Liver (tissue), 9 donors: ENCODE data around the gene NAMPT. TPM values are rescaled to one million over a fixed set of nuclear protein-coding genes. Genes with fewer than 3 reads are reported as not detected.
A peak's percentile ranks its signal among the peaks of the same experiment; 100 is the strongest.

ENCODE experiments used
- DNase-seq: peaks from one replicate; pipeline ENCODE4 v3.0.0-alpha.2; 2017; ENCODE audit warnings: low spot score
- H3K27ac ChIP-seq, 2 donors: one replicate each; pipeline ENCODE4 v1.7.0; 2013; ENCODE audit warnings: inconsistent platforms in 2 of 2, low read length in 2 of 2, control low read depth in 1 of 2, low read depth in 1 of 2, mild to moderate bottlenecking in 1 of 2
- H3K27me3 ChIP-seq, 4 donors: one replicate each; pipeline versions ENCODE4 v1.6.1 to v1.7.0; 2013; ENCODE audit warnings: low read length in 3 of 4, inconsistent platforms in 1 of 4, mild to moderate bottlenecking in 1 of 4, moderate library complexity in 1 of 4; ENCODE audit not compliant: control insufficient read depth in 4 of 4, insufficient read depth in 4 of 4
- H3K36me3 ChIP-seq, 4 donors: one replicate each; pipeline versions ENCODE4 v1.6.1 to v1.7.0; 2013; ENCODE audit warnings: low read length in 3 of 4, mild to moderate bottlenecking in 3 of 4, low read depth in 1 of 4, moderate library complexity in 1 of 4; ENCODE audit not compliant: control insufficient read depth in 4 of 4, insufficient read depth in 3 of 4
- H3K4me1 ChIP-seq, 4 donors: one replicate each; pipeline versions ENCODE4 v1.6.1 to v1.7.0; 2013; ENCODE audit warnings: low read length in 3 of 4, mild to moderate bottlenecking in 3 of 4, moderate library complexity in 1 of 4; ENCODE audit not compliant: control insufficient read depth in 4 of 4, insufficient read depth in 4 of 4
- H3K4me3 ChIP-seq, 3 donors: one replicate each; pipeline versions ENCODE4 v1.6.1 to v1.7.0; 2013; ENCODE audit warnings: low read length in 3 of 3, control low read depth in 1 of 3, low read depth in 1 of 3, mild to moderate bottlenecking in 1 of 3
- H3K9ac ChIP-seq, 2 donors: one replicate each; pipeline ENCODE4 v1.7.0; 2013; ENCODE audit warnings: low read length in 2 of 2, mild to moderate bottlenecking in 2 of 2, moderate library complexity in 2 of 2, control low read depth in 1 of 2, low read depth in 1 of 2
- H3K9me3 ChIP-seq, 4 donors: one replicate each; pipeline versions ENCODE4 v1.6.1 to v1.7.0; 2013; ENCODE audit warnings: low read length in 3 of 4; ENCODE audit not compliant: control insufficient read depth in 4 of 4
- ATF3 ChIP-seq: IDR thresholded peaks from 2 replicates; pipeline ENCODE4 v1.6.1; 2016; ENCODE audit warnings: antibody characterized with exemption
- CTCF ChIP-seq: fragments of 150-350 bp; IDR thresholded peaks from 2 replicates; pipeline ENCODE4 v1.5.1; 2017; ENCODE audit warnings: improper control_type of control experiment, low read depth, low read length; ENCODE audit not compliant: missing input control
- EGR1 ChIP-seq, 2 donors: IDR thresholded peaks; 2 replicates each; pipeline ENCODE4 v1.6.1; 2016 to 2018; ENCODE audit warnings: antibody characterized with exemption in 2 of 2, low read depth in 2 of 2
- FOXA1 ChIP-seq: IDR thresholded peaks from 2 replicates; pipeline ENCODE4 v1.6.1; 2016; ENCODE audit warnings: antibody characterized with exemption
- FOXA2 ChIP-seq: IDR thresholded peaks from 2 replicates; pipeline ENCODE4 v1.6.1; 2016; ENCODE audit warnings: antibody characterized with exemption
- GABPA ChIP-seq, 2 donors: IDR thresholded peaks in 1 of 2; conservative IDR thresholded peaks in 1 of 2; 2 replicates each; pipeline ENCODE4 v1.6.1; 2016; ENCODE audit warnings: antibody characterized with exemption in 2 of 2, mild to moderate bottlenecking in 1 of 2, moderate library complexity in 1 of 2
- HNF4A ChIP-seq, 2 donors: conservative IDR thresholded peaks; 2 replicates each; pipeline ENCODE4 v1.6.1; 2016; ENCODE audit warnings: antibody characterized with exemption in 2 of 2, mild to moderate bottlenecking in 2 of 2
- HNF4G ChIP-seq: IDR thresholded peaks from 2 replicates; pipeline ENCODE4 v1.6.1; 2016; ENCODE audit warnings: antibody characterized with exemption
- JUND ChIP-seq, 2 donors: IDR thresholded peaks; 2 replicates each; pipeline ENCODE4 v1.6.1; 2016; ENCODE audit warnings: antibody characterized with exemption in 2 of 2
- MAX ChIP-seq: IDR thresholded peaks from 2 replicates; pipeline ENCODE4 v1.6.1; 2016; ENCODE audit warnings: antibody characterized with exemption
- NR2F2 ChIP-seq: IDR thresholded peaks from 2 replicates; pipeline ENCODE4 v1.6.1; 2016; ENCODE audit warnings: antibody characterized with exemption
- RAD21 ChIP-seq, 2 donors: IDR thresholded peaks; 2 replicates each; pipeline ENCODE4 v1.6.1; 2016; ENCODE audit warnings: antibody characterized with exemption in 2 of 2, mild to moderate bottlenecking in 2 of 2
- REST ChIP-seq: IDR thresholded peaks from 2 replicates; pipeline ENCODE4 v1.6.1; 2016; ENCODE audit warnings: antibody characterized with exemption, mild to moderate bottlenecking
- RXRA ChIP-seq, 2 donors: IDR thresholded peaks; 2 replicates each; pipeline ENCODE4 v1.6.1; 2017 to 2018; ENCODE audit warnings: antibody characterized with exemption in 2 of 2, mild to moderate bottlenecking in 1 of 2
- SP1 ChIP-seq: IDR thresholded peaks from 2 replicates; pipeline ENCODE4 v1.6.1; 2018; ENCODE audit warnings: antibody characterized with exemption, mild to moderate bottlenecking
- TAF1 ChIP-seq: conservative IDR thresholded peaks from 2 replicates; pipeline ENCODE4 v1.6.1; 2016; ENCODE audit warnings: antibody characterized with exemption, mild to moderate bottlenecking
- YY1 ChIP-seq: IDR thresholded peaks from 2 replicates; pipeline ENCODE4 v1.6.1; 2016; ENCODE audit warnings: antibody characterized with exemption, mild to moderate bottlenecking
- ZBTB33 ChIP-seq: IDR thresholded peaks from 2 replicates; pipeline ENCODE4 v1.6.1; 2016; ENCODE audit warnings: antibody characterized with exemption
- WGBS: extraction: QIAGEN DNeasy Blood & Tissue Kit; methylation state at CpG from one replicate; pipeline ENCODE4 v1.1.7; 2013; 5-methylcytosine and 5-hydroxymethylcytosine counted together
- polyA plus RNA-seq, 2 donors: library from polyadenylated mRNA; stranded (reverse) in 1 of 2; unstranded in 1 of 2; fragments of 200-250 nt in 1 of 2; fragments of >200 nt in 1 of 2; fragmentation: Nextera tagmentation in 1 of 2; extraction: Ambion mirVana in 1 of 2; gene quantifications; one replicate each; pipeline versions ENCODE4 v1.2.1 to v1.2.3, GENCODE V29; 2013 to 2015
- total RNA-seq, 2 donors: library from RNA; depleted of rRNA; stranded (reverse); fragments of >200 nt; gene quantifications; one replicate each; pipeline ENCODE4 v1.2.3, GENCODE V29; 2014
- donor health status: healthy.
- donor health status: healthy.
- donor health status: healthy.
- donor health status: healthy.
- donor health status: healthy.

NAMPT gene
- total and polyA plus RNA-seq, 4 donors = 20.8 to 444 (median 160) TPM

GRCh38 chr7:106285051-106285854, 470 bp upstream of the NAMPT start:
- TF ChIP-seq SP1 (peak; percentile 85), REST (no peak), GABPA (IDR thresholded peaks at IDR 0.05 in 1 of 2, conservative IDR thresholded peaks at IDR 0.05 in 1 of 2) (peak in 1 of 2 donors; percentile 63), MAX (peak; percentile 86), HNF4G (no peak), ATF3 (no peak), FOXA1 (peak; percentile 29), CTCF (no peak), YY1 (peak; percentile 65), RAD21 (IDR thresholded peaks at IDR 0.05) (peak; percentile 50 to 64), TAF1 (peak; percentile 61), NR2F2 (peak; percentile 31), RXRA (IDR thresholded peaks at IDR 0.05) (peak; percentile 51 to 58), FOXA2 (peak; percentile 36), JUND (IDR thresholded peaks at IDR 0.05) (no peak), HNF4A (conservative IDR thresholded peaks at IDR 0.05) (peak in 1 of 2 donors; percentile 46), EGR1 (IDR thresholded peaks at IDR 0.05; ENCODE audit: low read depth in 2 of 2) (peak; percentile 15 to 51), ZBTB33 (peak; percentile 37)
- H3K9ac ChIP-seq = peak overlapping the region; percentile 73 to 100
- peak overlapping the region; percentile 94 to 99 for H3K27ac ChIP-seq
- H3K27me3 ChIP-seq = no peaks in the 10 kb centered on the region
- peaks cover 0 to 12% (median 2%) of the 10 kb centered on the region in 4 donors for H3K36me3 ChIP-seq
- H3K9me3 ChIP-seq = no peaks in the 10 kb centered on the region
- WGBS = under 1% methylated on average over 70 of the region's 70 CpGs
- peaks cover 1 to 17% (median 4%) of the 10 kb centered on the region in 4 donors for H3K4me1 ChIP-seq
- peak overlapping the region; percentile 93 to 95 (median 95) for H3K4me3 ChIP-seq
- peak; percentile 96 for DNase-seq
